T-helper 1 cell treated with Interleukin-12 subunit alpha and Interleukin-12 subunit beta and Interleukin-4 antibody, amounts not matched to agents 30 ng/mL and 1 ng/mL, for 36 hours (primary cell): ENCODE measurements around the gene ADAMTSL4. TPM values are rescaled to one million over a fixed set of nuclear protein-coding genes. Genes with fewer than 3 reads are reported as not detected.

ENCODE experiments used
- total RNA-seq: library from RNA; stranded (reverse); gene quantifications from 2 replicates; pipeline ENCODE4 v1.2.3, GENCODE V29; 2022

The ADAMTSL4 gene
- total RNA-seq, 1 donor from 2014 or later, result 1.1 TPM

Other genes starting within 250 kb of the ADAMTSL4 start
- gene PRPF3, start 227.9 kb upstream of the ADAMTSL4 start, total RNA-seq, result 93.9 and 99.3 TPM in 2 replicates
- 30.3 and 31.1 TPM in 2 replicates for gene RPRD2, start 185.3 kb upstream of the ADAMTSL4 start, total RNA-seq
- 38.0 and 40.8 TPM in 2 replicates for gene TARS2, start 62.0 kb upstream of the ADAMTSL4 start, total RNA-seq
- 1.4 and 1.8 TPM in 2 replicates for gene ECM1, start 41.3 kb upstream of the ADAMTSL4 start, total RNA-seq
- gene FALEC, start 33.7 kb upstream of the ADAMTSL4 start, total RNA-seq, result not detected in 2 replicates
- 433 and 435 TPM in 2 replicates for gene MCL1, start 30.2 kb downstream of the ADAMTSL4 start, total RNA-seq
- gene ENSA, start 80.2 kb downstream of the ADAMTSL4 start, total RNA-seq, result 205 and 206 TPM in 2 replicates
- gene GOLPH3L, start 147.7 kb downstream of the ADAMTSL4 start, total RNA-seq, result 19.3 and 24.7 TPM in 2 replicates
- gene HORMAD1, start 171.5 kb downstream of the ADAMTSL4 start, total RNA-seq, result 0.51 TPM in 1 of 2 replicates, not detected in the other
- gene CTSS, start 216.4 kb downstream of the ADAMTSL4 start, total RNA-seq, result 100 and 101 TPM in 2 replicates